GM19240 (cell line): ENCODE data around the gene SPSB3.

Source experiments
- DNase-seq: peaks from one replicate; pipeline ENCODE4 v3.0.0; 2011; ENCODE audit warnings: low spot score; ENCODE audit not compliant: insufficient read length

Gene SPSB3

DNA sequence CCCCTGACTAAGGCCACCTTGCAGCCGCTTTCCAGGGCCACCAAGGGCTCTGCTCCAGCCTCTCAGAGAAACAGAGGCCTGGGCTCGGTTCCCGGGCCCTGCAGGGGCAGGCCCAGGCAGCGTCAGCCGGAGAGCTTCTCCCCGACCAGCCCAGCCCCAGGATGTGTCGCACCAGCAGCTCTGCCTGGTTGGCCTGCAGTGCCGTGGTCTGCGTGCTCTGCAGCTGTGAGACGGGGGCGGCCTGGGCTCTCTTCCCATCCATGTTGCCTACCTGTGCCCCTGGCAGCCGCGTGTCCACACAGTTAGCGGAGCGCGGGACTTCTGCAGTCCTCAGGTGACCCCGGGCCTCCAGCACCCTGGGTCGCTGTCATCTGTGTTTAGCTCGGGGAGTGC, 6.3 kb upstream of the SPSB3 start:
- no peak for DNase-seq

DNA sequence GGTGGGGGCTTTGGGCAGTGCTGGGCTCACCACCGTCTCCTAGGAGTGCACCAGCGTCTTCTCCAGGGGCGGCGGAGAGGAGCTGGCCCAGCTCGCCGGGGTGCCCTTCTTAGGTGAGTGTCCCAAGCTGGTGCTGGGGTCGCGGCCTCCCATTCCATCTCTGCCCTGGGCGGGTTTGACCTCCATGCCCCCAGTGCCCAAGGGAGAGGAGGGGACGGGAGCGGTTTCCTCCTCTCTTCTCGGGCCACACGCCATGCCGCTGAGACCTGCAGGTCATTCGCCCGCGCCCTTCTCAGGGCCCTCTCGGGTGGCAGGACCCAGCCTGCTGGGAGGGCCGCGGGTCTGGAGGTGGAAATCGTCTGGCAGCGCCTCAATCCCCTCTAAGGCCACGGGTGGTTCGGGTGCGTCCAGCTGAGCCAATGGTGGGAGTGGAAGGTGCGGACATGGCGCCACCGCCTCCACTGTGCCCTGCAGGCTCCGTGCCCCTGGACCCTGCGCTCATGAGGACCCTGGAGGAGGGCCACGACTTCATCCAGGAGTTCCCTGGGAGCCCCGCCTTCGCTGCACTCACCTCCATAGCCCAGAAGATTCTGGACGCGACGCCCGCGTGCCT, 5.8 kb upstream of the SPSB3 start:
- no peak for DNase-seq

DNA sequence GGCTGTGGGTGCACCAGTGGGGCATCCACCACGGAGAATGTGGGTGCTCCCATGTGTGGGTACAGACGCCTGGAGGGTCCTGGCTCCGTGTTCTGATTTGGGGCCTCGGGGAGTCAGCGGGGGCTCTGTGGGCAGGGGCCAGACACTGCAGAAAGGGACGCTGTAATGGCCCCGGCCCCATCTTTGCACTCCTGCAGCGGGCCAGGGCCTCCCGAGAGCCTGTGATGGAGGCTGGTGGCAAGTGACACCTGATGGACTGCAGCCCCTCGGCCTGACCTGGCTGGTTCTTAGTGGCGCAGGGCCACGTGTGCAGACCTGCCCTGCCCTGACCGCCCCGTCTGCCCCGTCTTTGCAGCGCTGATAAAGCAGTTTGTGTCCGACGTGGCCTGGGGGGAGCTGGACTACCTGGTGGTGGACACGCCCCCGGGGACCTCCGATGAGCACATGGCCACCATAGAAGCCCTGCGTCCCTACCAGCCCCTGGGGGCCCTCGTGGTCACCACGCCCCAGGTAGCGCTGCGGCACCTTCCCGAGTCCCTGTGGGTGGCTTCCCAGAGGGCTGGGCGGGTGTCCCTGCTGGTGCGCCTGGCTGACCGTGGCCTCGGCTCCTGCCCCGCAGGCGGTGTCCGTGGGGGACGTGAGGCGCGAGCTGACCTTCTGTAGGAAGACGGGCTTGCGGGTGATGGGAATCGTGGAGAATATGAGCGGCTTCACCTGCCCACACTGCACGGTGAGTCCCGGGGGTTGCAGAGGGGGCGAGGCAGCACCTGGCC, 5.1 kb upstream of the SPSB3 start:
- no peak for DNase-seq

DNA sequence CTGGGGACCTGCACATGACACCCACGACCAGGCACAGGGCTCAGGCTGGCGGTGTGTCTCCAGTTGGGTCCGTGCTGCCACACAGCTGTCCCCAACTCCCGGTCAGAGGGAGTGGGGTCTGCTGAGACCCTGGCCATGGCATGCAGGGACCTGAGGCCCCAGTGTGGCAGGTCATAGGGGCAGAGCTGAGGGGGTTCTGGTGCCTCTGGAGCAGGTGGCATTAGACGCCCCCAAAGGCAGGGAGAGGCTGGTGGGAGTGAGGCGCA, 4.6 kb upstream of the SPSB3 start:
- no peak for DNase-seq

DNA sequence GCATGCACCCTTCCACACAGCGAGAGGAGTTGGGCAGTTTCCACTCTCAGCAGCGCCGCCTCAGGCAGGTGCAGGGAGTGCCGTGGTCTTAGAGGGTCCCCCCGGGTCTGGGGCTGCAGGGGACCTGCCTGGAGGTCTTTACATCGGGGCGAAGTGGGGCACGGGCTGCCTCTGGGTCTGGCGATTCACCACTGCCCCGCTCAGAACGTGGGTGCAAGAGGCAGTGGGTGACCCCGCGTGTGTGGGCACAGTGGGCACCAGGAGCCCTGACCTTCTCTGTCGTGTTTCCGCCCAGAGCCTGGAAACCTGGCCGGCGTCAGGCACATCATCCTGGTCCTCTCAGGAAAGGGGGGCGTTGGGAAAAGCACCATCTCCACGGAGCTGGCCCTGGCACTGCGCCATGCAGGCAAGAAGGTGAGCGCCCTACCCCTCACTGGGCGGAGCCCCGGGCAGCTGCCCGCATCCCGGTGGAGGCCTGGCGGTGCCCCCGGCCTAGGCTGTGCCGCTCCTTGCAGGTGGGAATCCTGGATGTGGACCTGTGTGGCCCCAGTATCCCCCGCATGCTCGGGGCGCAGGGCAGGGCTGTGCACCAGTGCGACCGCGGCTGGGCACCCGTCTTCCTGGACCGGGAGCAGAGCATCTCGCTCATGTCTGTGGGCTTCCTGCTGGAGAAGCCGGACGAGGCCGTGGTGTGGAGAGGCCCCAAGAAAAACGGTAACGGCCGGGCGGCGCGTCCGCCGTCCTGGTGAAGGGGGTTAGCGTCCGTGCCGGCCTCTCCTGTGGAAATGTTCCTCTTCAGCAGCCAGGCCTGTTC, 4.1 kb upstream of the SPSB3 start:
- DNase-seq, result no peak

DNA sequence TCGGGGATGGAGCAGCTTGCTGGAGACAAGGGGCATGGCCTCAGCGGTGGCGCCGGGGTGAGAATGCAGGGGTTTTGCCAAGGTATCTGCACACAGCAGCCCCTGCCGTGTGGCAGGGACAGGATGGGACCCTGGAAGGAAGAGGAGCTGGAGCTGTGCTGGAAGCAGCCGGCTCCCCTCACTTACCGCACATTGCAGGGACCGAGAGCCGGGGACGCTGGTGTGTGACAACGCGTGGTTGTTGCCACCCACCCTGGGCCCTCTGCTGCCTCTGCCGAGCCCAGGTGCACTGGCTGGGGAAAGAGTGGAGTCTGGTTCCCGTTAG, 3.4 kb upstream of the SPSB3 start:
- DNase-seq, result no peak

DNA sequence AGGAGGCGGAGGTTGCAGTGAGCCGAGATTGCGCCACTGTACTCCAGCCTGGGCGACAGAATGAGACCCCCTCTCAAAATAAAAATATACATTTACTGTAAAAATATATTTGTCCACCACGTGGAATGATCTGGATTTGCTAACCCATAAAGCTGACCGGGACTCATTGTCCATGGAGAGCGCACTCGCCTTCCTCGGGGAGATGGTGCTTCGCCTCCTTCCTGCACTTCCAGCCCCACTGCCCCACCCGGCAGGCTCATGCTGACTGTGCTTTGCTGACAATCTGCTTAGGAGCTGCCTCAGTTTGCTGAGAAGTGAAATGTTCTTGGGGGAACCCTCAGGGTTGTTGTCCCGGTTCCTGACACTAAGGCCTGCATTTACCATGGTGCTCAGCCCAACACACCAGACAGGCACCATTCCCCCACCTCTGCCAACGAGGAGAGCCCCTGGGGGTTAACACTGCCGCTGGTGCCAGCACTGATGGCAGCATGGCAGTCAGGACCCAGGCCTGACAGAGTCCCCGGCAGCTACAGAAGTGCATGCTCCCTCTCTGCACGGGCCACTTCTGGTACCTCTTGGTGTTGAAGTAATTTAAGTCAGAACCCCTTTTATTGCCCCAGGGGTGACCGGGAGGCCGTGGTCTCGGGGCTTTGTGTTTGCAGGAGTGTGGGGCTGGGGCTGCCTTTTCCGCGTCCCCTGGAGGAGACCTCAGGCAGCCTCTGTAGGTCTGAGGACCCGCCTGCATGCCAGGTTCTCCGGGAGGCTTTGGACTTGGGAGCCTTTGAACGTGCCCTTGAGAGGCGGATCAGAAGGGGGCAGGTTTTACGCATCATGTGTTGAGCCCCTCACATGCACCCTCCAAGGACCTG, 2.8 kb upstream of the SPSB3 start:
- no peak for DNase-seq

DNA sequence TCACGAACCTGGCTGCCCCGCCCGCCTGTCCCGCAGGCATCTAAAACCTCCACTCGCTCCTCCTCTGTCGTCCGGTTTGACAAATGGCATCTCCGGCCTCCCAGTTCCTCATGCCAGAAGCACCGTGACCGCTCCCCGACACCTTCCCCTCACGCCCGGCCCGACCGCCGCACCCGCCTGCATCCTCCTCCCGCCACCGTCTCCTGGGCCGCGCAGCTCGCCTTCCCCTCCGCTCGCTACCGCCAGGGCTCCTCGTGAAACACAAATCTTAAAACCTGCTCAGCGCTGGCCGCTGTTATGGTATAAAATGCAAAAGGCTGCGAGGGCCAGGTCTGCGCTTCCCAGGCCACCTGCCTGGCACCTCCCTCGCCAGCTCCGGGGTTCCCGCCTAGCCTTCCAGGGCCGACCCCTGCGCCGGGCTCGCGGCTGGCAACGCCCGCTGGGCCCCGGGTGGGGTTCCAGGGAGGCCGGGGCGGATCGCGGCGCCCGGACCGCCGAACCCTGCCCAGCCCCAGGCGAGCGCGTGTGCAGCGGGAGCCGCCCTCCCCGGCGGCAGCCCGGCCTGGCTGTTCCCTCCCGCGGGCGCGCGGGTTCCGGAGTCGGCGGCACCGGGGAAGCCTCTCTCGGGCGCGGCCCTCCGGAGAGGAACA, 488 bp downstream of the SPSB3 start:
- no peak for DNase-seq

DNA sequence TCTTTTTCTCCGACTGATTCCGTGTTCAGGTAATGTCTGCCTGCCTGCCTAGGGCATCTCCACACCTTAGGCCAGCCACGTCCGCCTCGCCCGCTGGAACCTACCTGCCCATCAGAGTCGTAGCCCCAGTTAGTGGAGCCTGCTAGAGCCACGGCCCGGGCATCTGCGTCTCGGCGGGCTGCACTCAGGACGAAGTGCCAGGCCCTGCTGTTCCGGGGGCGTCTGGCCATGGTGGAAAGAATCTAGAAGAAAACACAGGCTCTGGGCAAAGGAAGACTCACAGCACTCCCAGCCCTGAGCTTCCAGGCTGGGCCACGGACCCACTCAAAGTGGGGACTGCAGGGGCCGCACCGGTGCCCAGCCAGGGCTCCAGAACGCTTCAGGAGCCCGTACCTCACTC, 1.1 kb downstream of the SPSB3 start:
- DNase-seq, result no peak

DNA sequence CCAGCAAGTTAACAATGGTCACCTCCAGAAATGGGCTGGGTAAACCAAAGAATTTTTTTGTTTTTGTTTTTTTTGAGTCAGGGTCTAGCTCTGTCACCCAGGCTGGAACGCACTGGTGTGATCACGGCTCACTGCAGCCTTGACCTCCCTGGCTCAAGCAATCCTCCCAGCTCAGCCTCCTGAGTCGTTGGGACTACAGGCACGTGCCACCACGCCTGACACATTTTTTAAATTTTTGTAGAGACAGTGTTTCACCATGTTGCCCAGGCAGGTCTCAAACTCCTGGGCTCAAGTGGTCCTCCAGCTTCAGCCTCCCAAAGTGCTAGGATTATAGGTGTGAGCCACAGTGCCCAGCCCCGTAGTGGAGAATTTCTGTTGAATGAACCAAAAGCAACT, 1.7 kb downstream of the SPSB3 start:
- DNase-seq, result no peak

DNA sequence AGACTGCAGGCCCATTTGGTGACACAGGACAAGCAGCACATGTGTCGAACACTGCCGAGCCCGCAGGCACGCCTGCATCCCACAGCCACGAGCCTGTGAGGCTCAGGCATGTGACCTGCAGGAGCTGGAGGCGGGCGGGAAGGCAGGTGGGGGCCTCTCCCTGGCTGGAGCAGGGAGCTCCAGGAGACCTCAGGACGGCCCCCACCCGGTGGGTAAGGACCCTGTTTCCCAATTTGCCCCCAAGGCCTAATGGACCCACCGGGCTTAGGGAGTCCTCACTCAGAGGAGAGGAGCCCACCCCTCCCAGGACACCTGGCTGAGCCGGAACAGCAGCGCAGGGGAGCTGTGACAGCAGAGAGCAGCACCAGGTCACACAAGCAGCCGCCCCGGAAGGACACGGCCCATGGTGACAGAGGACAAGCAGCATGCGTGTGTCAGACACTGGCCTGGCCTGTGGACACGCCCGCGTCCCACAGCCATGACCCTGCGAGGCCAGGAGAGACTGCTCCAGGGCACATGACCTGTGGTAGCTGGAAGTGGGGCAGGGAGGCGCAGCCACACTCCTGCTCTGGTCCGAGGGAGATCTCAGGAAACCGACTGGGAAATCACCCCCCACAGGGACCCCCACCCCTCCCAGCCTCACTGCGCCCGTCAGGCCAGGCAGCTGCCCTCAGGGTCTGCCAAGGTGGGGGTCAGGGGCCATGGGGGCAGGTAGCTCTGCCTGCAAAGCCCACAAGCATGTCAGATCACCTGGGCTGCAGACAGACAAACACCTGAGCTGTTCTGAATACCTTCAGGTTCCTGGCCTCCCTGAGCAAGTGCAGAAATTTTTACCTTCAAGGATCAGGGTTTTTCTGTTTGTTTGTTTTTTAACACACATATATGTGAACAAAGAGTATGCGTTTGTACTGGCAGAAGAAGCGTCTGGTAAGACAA, 2.4 kb downstream of the SPSB3 start:
- DNase-seq, result no peak

DNA sequence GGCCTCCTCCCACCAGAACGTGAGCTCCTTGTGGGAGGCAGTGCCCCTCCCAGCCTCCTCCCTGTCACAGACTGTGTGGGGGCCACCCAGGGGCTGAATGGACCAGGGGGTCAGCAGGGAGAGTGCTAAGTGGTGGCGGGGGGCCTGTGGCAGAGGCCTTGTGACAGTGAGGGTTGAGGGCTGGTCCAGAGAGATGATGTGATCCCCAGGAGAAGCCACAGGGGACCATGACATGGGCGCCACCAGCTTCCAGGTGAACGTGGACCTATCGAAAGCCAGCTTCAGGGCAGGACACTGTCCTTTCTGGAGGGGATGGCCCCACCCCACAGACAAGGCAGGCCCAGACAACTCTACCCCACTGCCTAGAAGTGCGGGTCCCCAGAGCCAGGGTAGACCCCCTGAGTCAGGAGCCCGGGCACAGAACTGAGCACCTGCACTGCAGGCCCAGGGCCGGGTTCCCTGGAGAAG, 3.1 kb downstream of the SPSB3 start:
- no peak for DNase-seq

DNA sequence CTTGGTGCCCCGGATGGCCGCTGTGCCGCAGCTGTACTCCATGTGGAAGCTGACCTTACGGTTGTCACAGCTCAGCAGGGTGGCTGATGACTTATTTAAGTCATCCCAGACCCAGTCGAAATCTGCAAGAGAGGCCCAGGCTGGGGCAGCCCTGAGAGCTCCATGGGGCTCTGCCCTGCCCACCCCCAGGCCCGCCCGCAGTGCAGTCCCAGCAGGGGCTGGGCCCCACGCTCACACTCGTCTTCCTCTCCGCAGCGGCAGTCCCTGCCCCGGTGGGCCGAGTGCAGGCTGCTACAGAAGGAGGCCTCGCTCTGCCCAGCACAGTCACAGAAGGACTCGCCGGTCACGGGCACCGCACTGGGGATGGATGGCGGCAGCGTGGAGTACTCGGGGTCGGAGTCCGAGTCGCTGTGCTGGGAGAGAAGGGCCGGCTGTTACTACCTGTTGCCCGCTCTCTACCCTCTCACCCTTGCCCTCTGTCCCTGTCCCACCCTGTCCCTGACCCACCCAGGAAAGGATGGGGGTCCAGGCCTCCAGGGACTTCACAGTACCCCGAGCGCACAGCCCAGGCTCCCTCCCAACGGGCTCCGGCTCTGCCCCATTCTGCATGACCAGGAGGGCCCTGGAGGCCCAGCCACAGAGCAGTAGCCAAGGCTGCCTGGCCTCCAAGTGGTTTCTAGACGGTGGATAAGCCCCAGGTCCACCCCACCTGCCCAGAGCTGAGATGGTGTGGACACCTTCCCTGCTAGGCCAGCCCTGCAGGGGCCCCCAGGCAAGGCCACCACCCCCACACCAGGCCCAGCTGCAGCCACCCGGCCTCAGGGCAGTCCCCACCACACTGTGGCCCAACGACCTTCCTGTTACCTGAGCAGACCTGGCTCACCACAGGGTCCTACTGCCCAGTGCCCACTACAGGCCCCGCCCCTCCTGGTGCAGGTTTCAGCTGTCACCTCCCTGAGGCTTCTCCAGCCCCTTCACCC, 3.9 kb downstream of the SPSB3 start:
- DNase-seq, result no peak

DNA sequence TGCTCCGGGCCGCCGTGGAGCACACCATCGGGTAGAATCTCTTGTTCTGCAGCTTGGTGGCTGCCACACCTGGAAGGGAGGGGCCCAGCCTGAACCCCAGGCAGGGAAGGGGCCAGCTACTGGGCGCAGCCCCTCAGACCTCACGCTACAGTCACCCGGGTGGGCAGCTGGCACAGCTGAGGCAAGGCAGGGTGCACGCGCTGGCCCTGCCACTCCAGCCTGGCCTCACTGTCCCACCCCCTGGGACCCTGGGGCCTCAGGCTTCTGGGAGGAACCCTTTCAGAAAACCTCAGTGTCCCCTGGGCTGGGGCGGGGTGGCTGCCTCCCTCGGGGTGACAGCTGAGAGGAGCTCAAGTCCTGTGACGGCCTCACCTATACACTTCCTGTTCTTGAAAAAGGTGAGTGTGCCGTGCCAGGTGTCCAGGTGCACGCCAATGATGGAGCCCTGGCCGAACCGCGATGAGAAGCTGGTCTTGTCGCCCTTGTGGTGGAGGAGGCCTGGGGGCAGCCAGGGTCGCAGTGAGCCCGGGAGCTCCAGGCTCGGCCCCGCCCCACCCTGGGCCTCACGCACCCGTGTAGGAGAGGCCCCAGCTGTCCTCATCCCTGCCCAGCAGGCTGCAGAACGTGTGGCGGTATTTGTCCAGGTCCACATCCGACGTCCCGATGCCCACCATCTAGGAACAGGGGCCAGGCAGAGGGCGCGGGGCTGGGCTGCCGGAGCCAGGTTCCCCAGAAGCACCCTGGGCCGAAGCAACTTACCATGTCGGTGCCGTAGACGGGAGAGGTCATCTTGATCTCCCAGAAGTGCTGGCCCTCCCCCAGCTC, 4.8 kb downstream of the SPSB3 start:
- no peak for DNase-seq

DNA sequence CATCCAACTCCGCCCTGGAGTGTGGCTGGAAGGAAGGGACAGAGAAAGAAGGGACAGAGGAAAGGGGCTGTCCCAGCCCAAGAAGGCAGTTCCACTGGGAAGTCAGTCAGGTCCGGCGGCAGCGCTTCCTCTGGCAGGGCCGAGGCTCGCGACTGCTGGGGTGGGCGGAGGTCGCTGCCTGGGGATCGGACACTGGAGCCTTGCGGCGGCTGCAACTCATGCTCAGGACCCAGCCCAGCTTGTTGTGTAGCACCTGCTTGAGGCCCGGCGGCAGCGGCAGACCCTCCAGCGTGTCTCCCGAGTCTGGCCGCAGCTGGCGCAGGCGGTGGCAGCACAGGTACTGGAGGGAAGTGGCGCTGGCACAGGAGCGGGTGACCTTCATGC, 5.4 kb downstream of the SPSB3 start:
- no peak for DNase-seq

DNA sequence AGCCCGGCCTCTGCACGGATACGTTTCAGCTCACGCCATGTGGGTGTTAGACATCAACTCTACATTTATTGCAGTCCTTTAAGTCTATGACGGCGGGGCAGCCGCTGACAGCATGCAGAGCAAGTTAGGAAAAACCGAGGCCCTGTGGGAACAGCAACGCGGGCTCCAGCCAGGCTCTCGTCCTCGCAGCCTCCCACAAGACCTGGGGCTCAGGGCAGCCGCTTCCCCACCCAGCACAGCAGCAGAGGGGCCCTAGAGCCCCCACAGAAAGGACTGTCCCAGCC, 5.8 kb downstream of the SPSB3 start:
- DNase-seq, result no peak

DNA sequence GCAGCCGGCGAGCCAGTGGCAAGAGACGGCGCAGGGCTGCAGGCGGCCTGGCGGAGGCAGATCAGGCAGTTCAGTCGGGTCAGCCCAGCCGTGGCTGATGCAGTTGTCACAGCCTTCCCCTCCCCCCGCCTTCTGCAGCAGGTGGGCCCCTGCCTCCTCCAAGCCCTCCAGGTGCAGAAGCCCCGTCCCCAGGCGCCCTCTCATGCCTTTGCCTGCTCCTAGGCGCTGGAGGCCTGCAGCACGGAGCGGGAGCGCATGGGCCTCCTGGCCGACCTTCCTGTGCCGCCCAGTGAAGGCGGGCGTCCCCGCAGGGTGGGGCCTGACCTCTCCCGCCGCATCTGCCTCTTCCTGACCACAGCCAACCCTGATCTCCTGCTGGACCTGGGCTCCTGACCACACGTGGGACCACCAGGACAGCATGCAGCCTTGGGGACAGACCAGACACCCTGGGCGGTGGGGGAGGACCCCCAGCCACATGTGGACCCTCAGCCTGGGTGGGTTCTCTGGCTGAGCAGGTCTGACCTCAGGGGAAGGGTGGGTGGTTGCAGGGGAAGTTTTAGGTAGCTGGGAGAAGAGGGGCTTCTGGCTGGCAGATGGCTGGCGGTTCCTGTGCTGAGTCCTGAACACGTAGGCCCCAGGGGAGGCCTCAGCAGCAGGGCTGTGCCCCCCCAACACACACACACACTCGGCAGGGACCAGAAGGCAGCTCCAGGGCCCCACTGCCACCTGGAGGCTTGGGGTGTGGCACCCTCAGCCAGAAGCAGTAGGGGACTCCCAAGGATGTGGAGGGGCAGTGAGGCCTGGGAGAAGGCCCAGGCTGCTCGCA, 6.3 kb downstream of the SPSB3 start:
- DNase-seq, result no peak
